ENCODE measurements around the gene XPR1. TPM values are rescaled to one million over a fixed set of nuclear protein-coding genes. Genes with fewer than 3 reads are reported as not detected.

Gene XPR1
- total RNA-seq, 1 experiment from 2014 or later, result 19.9 TPM

GRCh38 chr1:180854456-180854855 is 222.6 kb downstream of the XPR1 start:
- POLR2A ChIA-PET, result no interaction called here

More at GRCh38 chr1:180854456-180854855, 222.6 kb downstream of the XPR1 start:
- BruUV-seq (replicated peaks), result no TSS peak
- no peak overlapping the region for H3K4me2 ChIP-seq (ENCODE audit: low read length)
- TF ChIP-seq ATF3 (IDR thresholded peaks at IDR 0.05) (no peak), TCF7L2 (IDR thresholded peaks at IDR 0.05; ENCODE audit: borderline replicate concordance, extremely low read depth, insufficient read depth, insufficient read length) (no peak), YY1 (IDR thresholded peaks at IDR 0.05; ENCODE audit: extremely low read depth, insufficient replicate concordance, low read depth, low read length) (no peak), REST (IDR thresholded peaks at IDR 0.05; ENCODE audit: low read depth) (no peak), CTCF (IDR thresholded peaks at IDR 0.05 in 2 of 3, conservative IDR thresholded peaks at IDR 0.05 in 1 of 3; ENCODE audit: borderline replicate concordance in 1 of 3, insufficient read depth in 1 of 3, low read depth in 2 of 3, low read length in 2 of 3) (no peak), EZH2phosphoT487 (IDR thresholded peaks at IDR 0.05; ENCODE audit: borderline replicate concordance) (no peak), ZNF274 (IDR thresholded peaks at IDR 0.05; ENCODE audit: low read depth, low read length) (no peak), ZBTB33 (IDR thresholded peaks at IDR 0.05; ENCODE audit: extremely low read depth, insufficient replicate concordance, low read length) (no peak), ZFX (IDR thresholded peaks at IDR 0.05) (no peak)
- H3K4me1 ChIP-seq (ENCODE audit: control insufficient read depth in 1 of 2, insufficient read depth in 2 of 2, low read length in 2 of 2), result no peaks in the 10 kb centered on the region
- no peaks in the 10 kb centered on the region for H3K9me2 ChIP-seq (ENCODE audit: insufficient read depth)
- H3K4me3 ChIP-seq (replicated peaks in 1 of 2; ENCODE audit: low read depth in 1 of 2, low read length in 2 of 2), result no peak overlapping the region
- no peaks in the 10 kb centered on the region for H3K79me2 ChIP-seq (ENCODE audit: insufficient read depth, low read length)
- ChIA-PET RAD21 (ENCODE audit: low non-redundant PET in 1 of 2, low total read pairs in 2 of 2, uncharacterized antibody in 2 of 2, unreplicated experiment in 2 of 2) (no interaction called here), CTCF (no interaction called here)
- DNase-seq (ENCODE audit: low read depth, low spot score) (no peak), ATAC-seq (no peak)
- H3K9ac ChIP-seq (ENCODE audit: low read length), result no peak overlapping the region
- intact Hi-C loops (cut with micrococcal nuclease), result no loop called here
- H2AFZ ChIP-seq (ENCODE audit: low read depth, low read length, poor library complexity, severe bottlenecking), result no peak overlapping the region
- no peaks in the 10 kb centered on the region for H3K36me3 ChIP-seq (ENCODE audit: control insufficient read depth in 1 of 2, insufficient read depth in 2 of 2, low read length in 2 of 2)
- no peaks in the 10 kb centered on the region for H4K20me1 ChIP-seq (ENCODE audit: insufficient read depth)
- no peaks in the 10 kb centered on the region for H3K27me3 ChIP-seq (ENCODE audit: insufficient read depth, low read length)
- no peak overlapping the region for H3K27ac ChIP-seq (ENCODE audit: low read depth, low read length)
- no peaks in the 10 kb centered on the region for H3K9me3 ChIP-seq (ENCODE audit: control insufficient read depth in 1 of 2, insufficient read depth in 1 of 2, low read depth in 1 of 2, low read length in 2 of 2)

Measured in HCT116 (cell line).